Skeletal muscle satellite cell (primary cell): ENCODE measurements around the gene TIMM44.

Experiments used
- H3K27me3 ChIP-seq: 2 replicates; pipeline ENCODE4 v1.7.0; 2013; ENCODE audit warnings: low read length; ENCODE audit not compliant: control insufficient read depth, insufficient read depth
- H3K36me3 ChIP-seq: 2 replicates; pipeline ENCODE4 v1.7.0; 2013; ENCODE audit warnings: mild to moderate bottlenecking, control low read depth, low read length; ENCODE audit not compliant: insufficient read depth
- H3K4me1 ChIP-seq: 2 replicates; pipeline ENCODE4 v1.7.0; 2013; ENCODE audit warnings: low read length; ENCODE audit not compliant: control insufficient read depth, insufficient read depth
- H3K4me2 ChIP-seq: 2 replicates; pipeline ENCODE4 v1.7.0; 2013; ENCODE audit warnings: mild to moderate bottlenecking, low read length
- H3K4me3 ChIP-seq: 2 replicates; pipeline ENCODE4 v1.7.0; 2013; ENCODE audit warnings: low read length
- H3K9ac ChIP-seq: 2 replicates; pipeline ENCODE4 v1.7.0; 2013; ENCODE audit warnings: mild to moderate bottlenecking, low read depth, low read length, moderate library complexity
- H3K9me3 ChIP-seq: replicated peaks from 2 replicates; pipeline ENCODE4 v1.7.0; 2013; ENCODE audit warnings: mild to moderate bottlenecking, control low read depth, low read length

TIMM44 gene

DNA sequence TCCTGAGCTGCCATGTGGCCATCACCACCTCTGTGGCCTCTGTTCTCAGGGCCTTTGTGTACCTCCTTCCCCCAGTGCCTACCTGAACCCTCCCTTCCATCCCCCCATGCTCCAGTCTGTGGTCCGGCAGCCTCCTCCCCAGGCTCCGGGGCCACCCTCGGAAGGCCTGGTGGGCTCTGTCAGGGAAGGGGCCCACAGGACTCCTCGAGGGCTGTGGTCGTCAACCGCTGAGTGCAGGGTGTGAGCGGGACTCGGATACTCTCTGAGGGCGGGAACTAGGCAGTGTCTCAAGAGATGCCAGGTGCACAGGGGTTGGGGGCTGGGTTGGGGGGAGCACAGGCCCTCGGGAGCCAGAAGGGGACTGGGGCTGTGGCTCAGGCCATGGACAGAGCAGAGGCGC lies 35.9 kb downstream of the TIMM44 start:
- no peak overlapping the region for H3K4me3 ChIP-seq
- H3K9ac ChIP-seq = no peak overlapping the region
- peaks cover 28% of the 10 kb centered on the region for H3K36me3 ChIP-seq
- H3K9me3 ChIP-seq = no peaks in the 10 kb centered on the region
- peaks cover 15% of the 10 kb centered on the region for H3K4me1 ChIP-seq
- no peak overlapping the region for H3K4me2 ChIP-seq
- H3K27me3 ChIP-seq = no peaks in the 10 kb centered on the region

GRCh38 chr19:7907122-7907521 lies 36.3 kb downstream of the TIMM44 start:
- no peaks in the 10 kb centered on the region for H3K27me3 ChIP-seq
- no peak overlapping the region for H3K4me2 ChIP-seq
- H3K9me3 ChIP-seq = no peaks in the 10 kb centered on the region
- no peak overlapping the region for H3K4me3 ChIP-seq
- H3K9ac ChIP-seq = no peak overlapping the region
- H3K36me3 ChIP-seq = peaks cover 28% of the 10 kb centered on the region
- peaks cover 16% of the 10 kb centered on the region for H3K4me1 ChIP-seq

DNA sequence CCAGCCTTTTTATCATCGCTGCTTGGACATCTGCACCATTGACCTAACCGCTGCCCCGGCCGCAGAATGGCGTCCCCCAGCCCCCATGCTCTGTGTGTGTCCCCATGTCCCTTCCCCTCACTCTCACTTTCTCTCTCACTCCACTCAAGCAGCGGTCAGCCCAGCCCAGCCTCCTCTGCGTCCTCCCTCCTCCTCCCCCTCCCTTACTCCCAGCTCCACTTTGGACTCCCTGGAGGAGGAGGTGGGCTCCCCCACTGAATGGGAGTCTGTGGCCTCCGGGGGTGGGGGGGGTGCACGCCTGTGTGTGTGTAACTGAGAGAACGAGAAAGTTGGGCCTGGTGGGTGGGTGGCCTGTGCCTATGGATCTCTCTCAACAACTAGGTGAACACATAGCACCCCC lies 37.6 kb downstream of the TIMM44 start:
- Histone ChIP-seq H3K9me3 (no peaks in the 10 kb centered on the region), H3K4me3 (no peak overlapping the region), H3K36me3 (peaks cover 20% of the 10 kb centered on the region), H3K4me1 (peaks cover 16% of the 10 kb centered on the region), H3K27me3 (no peaks in the 10 kb centered on the region), H3K4me2 (peak overlapping the region; percentile 94), H3K9ac (no peak overlapping the region)

- no peak overlapping the region for H3K9ac ChIP-seq
- no peaks in the 10 kb centered on the region for H3K9me3 ChIP-seq
- H3K27me3 ChIP-seq = no peaks in the 10 kb centered on the region
- peak overlapping the region; percentile 94 for H3K4me2 ChIP-seq
- H3K4me1 ChIP-seq = peaks cover 16% of the 10 kb centered on the region
- H3K4me3 ChIP-seq = peak overlapping the region; percentile 81
- peaks cover 14% of the 10 kb centered on the region for H3K36me3 ChIP-seq
Observed at GRCh38 chr19:7905268-7905667, 38.2 kb downstream of the TIMM44 start.

DNA sequence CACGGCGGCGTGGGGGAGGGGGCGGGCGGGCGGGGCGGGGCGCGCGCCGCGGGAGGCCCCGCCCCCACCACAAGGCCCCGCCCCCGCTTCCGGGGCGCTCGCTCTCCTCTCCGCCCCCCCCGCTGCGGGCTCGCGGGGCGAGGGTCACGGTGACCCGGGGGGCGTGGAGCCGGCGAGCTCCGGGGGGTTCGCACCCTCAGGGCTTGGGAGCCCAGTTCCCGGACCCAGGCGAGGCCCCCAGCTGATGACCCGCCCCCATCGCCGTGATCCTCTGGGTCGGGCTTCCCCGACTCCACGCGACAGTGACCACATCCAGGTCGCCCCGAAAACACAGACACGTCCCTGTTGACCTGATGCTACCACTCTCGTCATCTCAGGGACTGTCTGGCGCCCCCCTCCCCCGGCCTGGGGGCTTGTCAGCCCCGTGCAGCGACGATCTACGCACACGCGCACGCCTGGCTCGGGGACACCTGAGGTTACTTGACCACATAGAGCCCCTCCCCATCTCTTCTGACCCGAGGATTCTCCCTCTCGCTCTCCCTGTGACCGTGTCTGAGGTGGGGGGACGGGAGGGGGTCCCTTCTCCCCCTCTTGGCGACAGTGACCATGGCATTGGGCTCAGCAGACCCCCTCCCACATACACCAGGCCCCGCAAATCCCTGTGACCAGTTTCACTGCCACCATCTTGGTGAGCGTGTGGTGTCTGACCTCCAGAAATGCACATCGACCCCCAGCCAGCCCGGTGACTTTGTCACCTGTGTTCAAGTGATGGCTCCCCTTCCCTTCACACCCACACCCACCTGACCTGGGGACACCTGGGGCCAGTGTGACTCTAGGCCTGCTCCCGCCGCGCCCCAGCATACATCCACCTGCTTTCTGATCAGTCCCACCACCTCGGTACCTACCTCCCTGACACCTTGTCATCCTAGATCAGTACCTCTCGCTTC lies 39.1 kb downstream of the TIMM44 start:
- Histone ChIP-seq H3K4me3 (peak overlapping the region; percentile 81), H3K4me1 (peaks cover 16% of the 10 kb centered on the region), H3K27me3 (no peaks in the 10 kb centered on the region), H3K36me3 (peaks cover 11% of the 10 kb centered on the region), H3K4me2 (peak overlapping the region; percentile 94), H3K9ac (peak overlapping the region; percentile 93), H3K9me3 (no peaks in the 10 kb centered on the region)

DNA sequence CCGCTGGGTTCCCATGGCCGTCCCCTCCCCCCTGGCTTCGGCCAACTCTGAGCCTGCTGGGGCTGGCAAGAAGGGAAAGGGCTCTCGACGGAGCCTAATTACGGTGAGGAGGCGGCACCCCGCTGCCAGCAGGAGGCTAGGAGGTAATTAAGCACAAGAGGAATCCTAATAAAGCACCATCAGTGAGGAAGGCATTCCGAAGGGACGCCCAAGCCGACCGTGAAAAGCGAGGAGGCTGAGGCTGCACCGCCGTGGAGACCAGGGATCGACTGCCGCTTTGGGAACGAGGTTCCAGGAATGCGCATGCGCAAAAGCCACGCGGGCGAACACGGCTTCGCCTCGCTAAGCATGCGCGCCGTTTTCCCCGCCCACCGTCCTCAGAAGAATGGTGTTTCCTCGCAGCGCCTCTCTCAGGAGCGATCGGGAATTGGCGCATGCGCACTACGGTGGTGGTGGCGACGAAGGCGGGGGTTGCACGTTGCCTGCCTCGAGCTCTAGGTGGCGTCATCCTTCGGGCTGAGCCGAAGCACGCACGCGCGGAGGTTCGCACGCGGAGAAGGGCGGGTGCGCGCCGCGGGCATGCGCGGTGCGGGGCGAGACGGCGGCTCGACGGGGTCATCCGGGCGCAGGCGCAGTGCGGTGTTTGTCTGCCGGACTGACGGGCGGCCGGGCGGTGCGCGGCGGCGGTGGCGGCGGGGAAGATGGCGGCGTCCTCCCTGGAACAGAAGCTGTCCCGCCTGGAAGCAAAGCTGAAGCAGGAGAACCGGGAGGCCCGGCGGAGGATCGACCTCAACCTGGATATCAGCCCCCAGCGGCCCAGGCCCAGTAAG lies 40.0 kb downstream of the TIMM44 start, which contains the start of gene MAP2K7:
Gene MAP2K7 (plus strand): TSS at position 634 of the 830 bp plus-strand sequence. CDS start 68 bp downstream, at position 702.
- peak within 1 kb of the TSS; percentile 93 for H3K9ac ChIP-seq
- peak within 1 kb of the TSS; percentile 94 for H3K4me2 ChIP-seq
- no peaks in the 10 kb centered on the region for H3K9me3 ChIP-seq
- H3K4me1 ChIP-seq = peaks cover 16% of the 10 kb centered on the region
- H3K27me3 ChIP-seq = no peaks in the 10 kb centered on the region
- peak within 1 kb of the TSS; percentile 81 for H3K4me3 ChIP-seq
- peaks cover 13% of the 10 kb centered on the region for H3K36me3 ChIP-seq

- Histone ChIP-seq H3K36me3 (peaks cover 13% of the 10 kb centered on the region), H3K4me2 (peak overlapping the region; percentile 85), H3K9ac (peak overlapping the region; percentile 79), H3K9me3 (no peaks in the 10 kb centered on the region), H3K4me1 (peaks cover 16% of the 10 kb centered on the region), H3K27me3 (no peaks in the 10 kb centered on the region), H3K4me3 (peak overlapping the region; percentile 74)
Observed at GRCh38 chr19:7902796-7903243, 40.6 kb downstream of the TIMM44 start.

DNA sequence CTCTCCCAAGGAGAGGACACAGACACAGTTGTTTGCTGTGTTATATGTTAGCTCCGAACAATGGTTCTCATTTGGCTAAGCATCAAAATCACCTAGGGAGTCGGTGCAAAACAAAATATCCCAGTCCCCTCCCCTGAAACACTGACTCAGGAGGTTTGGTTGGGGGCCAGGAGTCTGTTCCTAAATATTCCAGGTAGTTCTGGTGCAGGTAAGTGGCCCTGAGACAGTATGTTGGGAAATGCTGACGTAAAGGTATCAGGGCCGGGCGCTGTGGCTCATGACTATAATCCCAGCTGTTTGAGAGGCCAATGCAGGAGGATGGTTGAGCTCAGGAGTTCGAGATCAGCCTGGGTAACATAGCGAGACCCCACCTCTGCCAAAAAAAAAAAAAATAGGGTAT lies 42.1 kb downstream of the TIMM44 start:
- H3K9me3 ChIP-seq = no peaks in the 10 kb centered on the region
- no peak overlapping the region for H3K9ac ChIP-seq
- H3K4me2 ChIP-seq = no peak overlapping the region
- no peak overlapping the region for H3K4me3 ChIP-seq
- H3K36me3 ChIP-seq = peaks cover 8% of the 10 kb centered on the region
- peaks cover 16% of the 10 kb centered on the region for H3K4me1 ChIP-seq
- no peaks in the 10 kb centered on the region for H3K27me3 ChIP-seq

GRCh38 chr19:7900931-7901330 lies 42.5 kb downstream of the TIMM44 start:
- H3K9ac ChIP-seq = no peak overlapping the region
- no peak overlapping the region for H3K4me3 ChIP-seq
- peaks cover 16% of the 10 kb centered on the region for H3K4me1 ChIP-seq
- peaks cover 8% of the 10 kb centered on the region for H3K36me3 ChIP-seq
- H3K4me2 ChIP-seq = no peak overlapping the region
- no peaks in the 10 kb centered on the region for H3K27me3 ChIP-seq
- no peaks in the 10 kb centered on the region for H3K9me3 ChIP-seq

- Histone ChIP-seq H3K4me2 (no peak overlapping the region), H3K9me3 (no peaks in the 10 kb centered on the region), H3K4me3 (no peak overlapping the region), H3K9ac (no peak overlapping the region), H3K36me3 (peaks cover 8% of the 10 kb centered on the region), H3K4me1 (peaks cover 16% of the 10 kb centered on the region), H3K27me3 (no peaks in the 10 kb centered on the region)
Observed at GRCh38 chr19:7900401-7900870, 43.0 kb downstream of the TIMM44 start.

DNA sequence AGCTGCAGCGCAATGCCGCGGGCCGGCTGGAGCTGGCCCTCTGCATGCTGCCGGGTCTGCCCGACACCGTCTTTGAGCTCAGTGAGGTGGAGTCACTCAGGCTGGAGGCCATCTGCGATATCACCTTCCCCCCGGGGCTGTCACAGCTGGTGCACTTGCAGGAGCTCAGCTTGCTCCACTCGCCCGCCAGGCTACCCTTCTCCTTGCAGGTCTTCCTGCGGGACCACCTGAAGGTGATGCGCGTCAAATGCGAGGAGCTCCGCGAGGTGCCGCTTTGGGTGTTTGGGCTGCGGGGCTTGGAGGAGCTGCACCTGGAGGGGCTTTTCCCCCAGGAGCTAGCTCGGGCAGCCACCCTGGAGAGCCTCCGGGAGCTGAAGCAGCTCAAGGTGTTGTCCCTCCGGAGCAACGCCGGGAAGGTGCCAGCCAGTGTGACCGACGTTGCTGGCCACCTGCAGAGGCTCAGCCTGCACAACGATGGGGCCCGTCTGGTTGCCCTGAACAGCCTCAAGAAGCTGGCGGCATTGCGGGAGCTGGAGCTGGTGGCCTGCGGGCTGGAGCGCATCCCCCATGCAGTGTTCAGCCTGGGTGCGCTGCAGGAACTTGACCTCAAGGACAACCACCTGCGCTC lies 43.6 kb downstream of the TIMM44 start:
- peaks cover 8% of the 10 kb centered on the region for H3K36me3 ChIP-seq
- H3K4me3 ChIP-seq = no peak overlapping the region
- H3K4me2 ChIP-seq = no peak overlapping the region
- H3K9me3 ChIP-seq = no peaks in the 10 kb centered on the region
- H3K4me1 ChIP-seq = peaks cover 17% of the 10 kb centered on the region
- no peaks in the 10 kb centered on the region for H3K27me3 ChIP-seq
- H3K9ac ChIP-seq = no peak overlapping the region
